Fibroblast of lung (primary cell): ENCODE measurements around the gene FGGY. TPM values are rescaled to one million over a fixed set of nuclear protein-coding genes. Genes with fewer than 3 reads are reported as not detected.

Source experiments
- DNase-seq, 2 donors: peaks; one replicate each; pipeline versions ENCODE4 v3.0.0 to v3.0.0-alpha.2; 2010; ENCODE audit warnings: low read depth in 2 of 2
- H2AFZ ChIP-seq: 2 replicates; pipeline ENCODE4 v1.5.1; 2012; ENCODE audit warnings: low read length, control low read depth, inconsistent platforms
- H3K27ac ChIP-seq: 2 replicates; pipeline ENCODE4 v1.5.1; 2011; ENCODE audit warnings: low read length, control low read depth; ENCODE audit not compliant: insufficient read depth
- H3K27me3 ChIP-seq: 2 replicates; pipeline ENCODE4 v1.5.1; 2011; ENCODE audit warnings: mild to moderate bottlenecking, low read length; ENCODE audit not compliant: control insufficient read depth, insufficient read depth
- H3K36me3 ChIP-seq: 2 replicates; pipeline ENCODE4 v1.5.1; 2011; ENCODE audit warnings: low read length; ENCODE audit not compliant: control insufficient read depth, insufficient read depth
- H3K4me1 ChIP-seq: 2 replicates; pipeline ENCODE4 v1.5.1; 2011; ENCODE audit warnings: low read length; ENCODE audit not compliant: control insufficient read depth, insufficient read depth; ENCODE audit errors: extremely low read depth
- H3K4me2 ChIP-seq: 2 replicates; pipeline ENCODE4 v1.5.1; 2011; ENCODE audit warnings: low read length, control low read depth; ENCODE audit not compliant: insufficient read depth; ENCODE audit errors: extremely low read depth
- H3K4me3 ChIP-seq, 4 experiments: fragments of 200-600 bp in 1 of 4; sonication (generic) in 1 of 4; replicated peaks in 1 of 4; 2 replicates each; pipeline ENCODE4 v1.5.1; 2011 to 2016; ENCODE audit warnings: low read length in 4 of 4, low read depth in 3 of 4, mild to moderate bottlenecking in 3 of 4, control low read depth in 2 of 4, inconsistent platforms in 1 of 4, mixed read lengths in 1 of 4; ENCODE audit not compliant: insufficient read depth in 1 of 4; ENCODE audit errors: control extremely low read depth in 1 of 4
- H3K79me2 ChIP-seq: 2 replicates; pipeline ENCODE4 v1.5.1; 2012; ENCODE audit warnings: mild to moderate bottlenecking, low read length, inconsistent platforms; ENCODE audit not compliant: control insufficient read depth, insufficient read depth
- H3K9ac ChIP-seq: 2 replicates; pipeline ENCODE4 v1.5.1; 2011; ENCODE audit warnings: mild to moderate bottlenecking, low read length, control low read depth; ENCODE audit not compliant: insufficient read depth
- H3K9me3 ChIP-seq: 2 replicates; pipeline ENCODE4 v1.5.1; 2012; ENCODE audit warnings: low read depth, low read length; ENCODE audit not compliant: control insufficient read depth, insufficient read depth
- H4K20me1 ChIP-seq: 2 replicates; pipeline ENCODE4 v1.5.1; 2011; ENCODE audit warnings: low read length; ENCODE audit not compliant: control insufficient read depth, insufficient read depth; ENCODE audit errors: extremely low read depth
- EZH2 ChIP-seq: IDR thresholded peaks from 2 replicates; pipeline ENCODE4 v1.5.1; 2012; ENCODE audit warnings: low read length, control low read depth, mild to moderate bottlenecking; ENCODE audit errors: missing control alignments
- polyA plus RNA-seq, 2 donors: library from polyadenylated mRNA; depleted of rRNA in 1 of 2; stranded (reverse) in 1 of 2; unstranded in 1 of 2; fragments of >200 nt; gene quantifications; 2 replicates each; pipeline ENCODE4 v1.2.1, GENCODE V29; 2011 to 2012; ENCODE audit warnings: missing spikeins in 1 of 2
- total RNA-seq: library from RNA; depleted of rRNA; stranded (reverse); fragments of >200 nt; gene quantifications from 2 replicates; pipeline ENCODE4 v1.2.1, GENCODE V29; 2014
- TF ChIP-seq, protein P1 (sequence below), 2 donors: IDR thresholded peaks in 1 of 2; conservative IDR thresholded peaks in 1 of 2; 1 replicate in 1 of 2; 2 replicates in 1 of 2; pipeline ENCODE4 v1.5.1; 2011 to 2012; ENCODE audit warnings: low read length in 2 of 2, control low read depth in 1 of 2, inconsistent platforms in 1 of 2, low read depth in 1 of 2, mild to moderate bottlenecking in 1 of 2

FGGY gene
- total and polyA plus RNA-seq, 2 donors (not counting 1 experiment from before 2014, with no cell fraction given) = 9.5 to 32.4 TPM

DNA sequence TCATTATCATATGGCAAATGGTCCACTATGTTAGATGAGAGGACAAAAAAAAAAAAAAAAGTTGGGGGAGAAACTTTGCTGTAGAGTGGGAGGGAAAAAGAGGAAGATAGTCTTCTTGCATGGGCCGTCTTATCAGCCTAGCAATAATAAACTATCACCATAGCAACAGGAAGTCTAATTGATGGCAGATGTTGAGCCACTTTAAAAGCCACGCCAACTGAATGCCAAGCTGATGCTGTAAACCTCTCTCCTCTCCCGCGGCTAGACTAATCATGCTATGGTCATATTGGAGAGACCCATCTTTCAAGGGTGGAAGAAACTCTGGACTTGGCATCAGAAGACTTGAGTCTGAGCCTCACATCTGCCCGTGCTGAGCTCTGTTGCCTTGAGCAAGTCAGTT lies 395.7 kb downstream of the FGGY start:
- H3K27ac ChIP-seq = no peak overlapping the region
- no peak overlapping the region for H2AFZ ChIP-seq
- H3K79me2 ChIP-seq = no peaks in the 10 kb centered on the region
- no peak overlapping the region for H3K9ac ChIP-seq
- H4K20me1 ChIP-seq = no peaks in the 10 kb centered on the region
- TF ChIP-seq, protein P1, sequence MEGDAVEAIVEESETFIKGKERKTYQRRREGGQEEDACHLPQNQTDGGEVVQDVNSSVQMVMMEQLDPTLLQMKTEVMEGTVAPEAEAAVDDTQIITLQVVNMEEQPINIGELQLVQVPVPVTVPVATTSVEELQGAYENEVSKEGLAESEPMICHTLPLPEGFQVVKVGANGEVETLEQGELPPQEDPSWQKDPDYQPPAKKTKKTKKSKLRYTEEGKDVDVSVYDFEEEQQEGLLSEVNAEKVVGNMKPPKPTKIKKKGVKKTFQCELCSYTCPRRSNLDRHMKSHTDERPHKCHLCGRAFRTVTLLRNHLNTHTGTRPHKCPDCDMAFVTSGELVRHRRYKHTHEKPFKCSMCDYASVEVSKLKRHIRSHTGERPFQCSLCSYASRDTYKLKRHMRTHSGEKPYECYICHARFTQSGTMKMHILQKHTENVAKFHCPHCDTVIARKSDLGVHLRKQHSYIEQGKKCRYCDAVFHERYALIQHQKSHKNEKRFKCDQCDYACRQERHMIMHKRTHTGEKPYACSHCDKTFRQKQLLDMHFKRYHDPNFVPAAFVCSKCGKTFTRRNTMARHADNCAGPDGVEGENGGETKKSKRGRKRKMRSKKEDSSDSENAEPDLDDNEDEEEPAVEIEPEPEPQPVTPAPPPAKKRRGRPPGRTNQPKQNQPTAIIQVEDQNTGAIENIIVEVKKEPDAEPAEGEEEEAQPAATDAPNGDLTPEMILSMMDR (conservative IDR thresholded peaks at IDR 0.05 in 1 of 2, IDR thresholded peaks at IDR 0.05 in 1 of 2; ENCODE audit: low read depth in 1 of 2, low read length in 2 of 2) = no peak
- no peak for TF ChIP-seq EZH2
- H3K9me3 ChIP-seq = no peaks in the 10 kb centered on the region
- no peak overlapping the region for H3K4me3 ChIP-seq
- H3K4me1 ChIP-seq = no peaks in the 10 kb centered on the region
- H3K27me3 ChIP-seq = no peaks in the 10 kb centered on the region
- DNase-seq = peak; percentile 91 to 95
- no peaks in the 10 kb centered on the region for H3K36me3 ChIP-seq
- no peak overlapping the region for H3K4me2 ChIP-seq

GRCh38 chr1:59693406-59693805 lies 396.5 kb downstream of the FGGY start:
- Histone ChIP-seq H3K36me3 (no peaks in the 10 kb centered on the region), H3K9me3 (no peaks in the 10 kb centered on the region), H3K4me2 (no peak overlapping the region), H3K79me2 (no peaks in the 10 kb centered on the region), H2AFZ (no peak overlapping the region), H3K27ac (no peak overlapping the region), H4K20me1 (no peaks in the 10 kb centered on the region), H3K4me1 (peaks cover 1% of the 10 kb centered on the region), H3K4me3 (no peak overlapping the region), H3K9ac (no peak overlapping the region), H3K27me3 (no peaks in the 10 kb centered on the region)
- no peak for DNase-seq
- TF ChIP-seq EZH2 = no peak
- TF ChIP-seq, protein P1 (conservative IDR thresholded peaks at IDR 0.05 in 1 of 2, IDR thresholded peaks at IDR 0.05 in 1 of 2; ENCODE audit: low read depth in 1 of 2, low read length in 2 of 2) = no peak

GRCh38 chr1:59695252-59695651 lies 398.4 kb downstream of the FGGY start:
- DNase-seq = peak in 1 of 2 donors; percentile 39
- H3K4me3 ChIP-seq = no peak overlapping the region
- no peak overlapping the region for H2AFZ ChIP-seq
- no peak overlapping the region for H3K27ac ChIP-seq
- H3K9me3 ChIP-seq = no peaks in the 10 kb centered on the region
- TF ChIP-seq, protein P1 (conservative IDR thresholded peaks at IDR 0.05 in 1 of 2, IDR thresholded peaks at IDR 0.05 in 1 of 2; ENCODE audit: low read depth in 1 of 2, low read length in 2 of 2) = no peak
- TF ChIP-seq EZH2 = no peak
- H4K20me1 ChIP-seq = no peaks in the 10 kb centered on the region
- no peaks in the 10 kb centered on the region for H3K36me3 ChIP-seq
- peaks cover 3% of the 10 kb centered on the region for H3K4me1 ChIP-seq
- H3K4me2 ChIP-seq = no peak overlapping the region
- H3K27me3 ChIP-seq = no peaks in the 10 kb centered on the region
- no peaks in the 10 kb centered on the region for H3K79me2 ChIP-seq
- H3K9ac ChIP-seq = no peak overlapping the region
